Fibroblast of villous mesenchyme (primary cell): Measurements from ENCODE around the gene DMAP1. TPM values are rescaled to one million over a fixed set of nuclear protein-coding genes. Genes with fewer than 3 reads are reported as not detected.

Experiments used
- DNase-seq: peaks from one replicate; pipeline ENCODE4 v3.0.0-alpha.2; 2010; ENCODE audit warnings: low read depth
- H3K4me3 ChIP-seq: 2 replicates; pipeline ENCODE4 v1.5.1; 2011; ENCODE audit warnings: low read depth, mild to moderate bottlenecking, low read length
- total RNA-seq: library from RNA; depleted of rRNA; stranded (reverse); fragments of >200 nt; gene quantifications from 2 replicates; pipeline ENCODE4 v1.2.3, GENCODE V29; 2012
- TF ChIP-seq, protein P1 (sequence below): IDR thresholded peaks from 2 replicates; pipeline ENCODE4 v1.5.1; 2012; ENCODE audit warnings: low read depth, mild to moderate bottlenecking, low read length; ENCODE audit not compliant: insufficient read depth

The DMAP1 gene
- total RNA-seq, 1 donor = 14.7 TPM

DNA sequence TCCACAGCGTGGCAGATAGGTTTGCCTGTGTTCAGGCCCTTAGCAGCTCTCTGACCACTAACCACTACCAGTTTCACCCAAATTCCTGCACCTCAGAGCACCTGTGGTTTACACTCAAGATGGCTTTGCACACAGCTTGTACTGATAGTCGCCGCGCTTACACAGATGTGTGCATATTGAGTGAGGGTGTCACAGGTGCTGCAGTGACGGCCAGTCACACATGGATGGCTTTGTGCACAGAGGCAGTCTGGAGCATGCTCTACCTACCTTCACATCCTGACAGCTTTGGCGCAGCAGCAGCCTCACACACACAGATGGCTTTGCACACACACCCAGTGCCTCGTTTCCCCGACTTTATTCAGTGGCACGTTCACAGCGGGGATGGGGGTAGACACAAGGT lies 7.5 kb downstream of the DMAP1 start:
- DNase-seq = no peak
- H3K4me3 ChIP-seq = no peak overlapping the region
- TF ChIP-seq, protein P1, sequence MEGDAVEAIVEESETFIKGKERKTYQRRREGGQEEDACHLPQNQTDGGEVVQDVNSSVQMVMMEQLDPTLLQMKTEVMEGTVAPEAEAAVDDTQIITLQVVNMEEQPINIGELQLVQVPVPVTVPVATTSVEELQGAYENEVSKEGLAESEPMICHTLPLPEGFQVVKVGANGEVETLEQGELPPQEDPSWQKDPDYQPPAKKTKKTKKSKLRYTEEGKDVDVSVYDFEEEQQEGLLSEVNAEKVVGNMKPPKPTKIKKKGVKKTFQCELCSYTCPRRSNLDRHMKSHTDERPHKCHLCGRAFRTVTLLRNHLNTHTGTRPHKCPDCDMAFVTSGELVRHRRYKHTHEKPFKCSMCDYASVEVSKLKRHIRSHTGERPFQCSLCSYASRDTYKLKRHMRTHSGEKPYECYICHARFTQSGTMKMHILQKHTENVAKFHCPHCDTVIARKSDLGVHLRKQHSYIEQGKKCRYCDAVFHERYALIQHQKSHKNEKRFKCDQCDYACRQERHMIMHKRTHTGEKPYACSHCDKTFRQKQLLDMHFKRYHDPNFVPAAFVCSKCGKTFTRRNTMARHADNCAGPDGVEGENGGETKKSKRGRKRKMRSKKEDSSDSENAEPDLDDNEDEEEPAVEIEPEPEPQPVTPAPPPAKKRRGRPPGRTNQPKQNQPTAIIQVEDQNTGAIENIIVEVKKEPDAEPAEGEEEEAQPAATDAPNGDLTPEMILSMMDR = peak; percentile 1

DNA sequence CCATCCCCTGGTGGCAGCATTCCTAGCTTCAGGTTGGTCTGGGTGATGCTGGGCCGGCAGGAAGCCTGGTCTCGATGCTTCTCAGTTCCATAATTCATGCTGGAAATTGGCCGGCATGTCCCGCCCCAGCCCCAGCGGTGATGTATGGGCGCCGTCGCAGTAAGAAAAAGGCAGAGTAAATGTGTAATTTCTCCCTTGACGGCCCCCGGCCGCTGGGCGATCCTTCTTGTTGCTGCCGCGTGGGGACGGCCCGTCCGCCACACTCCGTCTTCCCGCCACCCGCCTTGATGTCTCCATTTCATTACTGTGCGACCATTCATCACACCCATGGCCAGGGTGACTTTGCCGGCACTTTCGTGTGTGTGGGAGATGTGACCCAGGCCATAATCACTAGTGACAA lies 8.5 kb downstream of the DMAP1 start:
- DNase-seq = no peak
- no peak overlapping the region for H3K4me3 ChIP-seq
- TF ChIP-seq, protein P1 = no peak

DNA sequence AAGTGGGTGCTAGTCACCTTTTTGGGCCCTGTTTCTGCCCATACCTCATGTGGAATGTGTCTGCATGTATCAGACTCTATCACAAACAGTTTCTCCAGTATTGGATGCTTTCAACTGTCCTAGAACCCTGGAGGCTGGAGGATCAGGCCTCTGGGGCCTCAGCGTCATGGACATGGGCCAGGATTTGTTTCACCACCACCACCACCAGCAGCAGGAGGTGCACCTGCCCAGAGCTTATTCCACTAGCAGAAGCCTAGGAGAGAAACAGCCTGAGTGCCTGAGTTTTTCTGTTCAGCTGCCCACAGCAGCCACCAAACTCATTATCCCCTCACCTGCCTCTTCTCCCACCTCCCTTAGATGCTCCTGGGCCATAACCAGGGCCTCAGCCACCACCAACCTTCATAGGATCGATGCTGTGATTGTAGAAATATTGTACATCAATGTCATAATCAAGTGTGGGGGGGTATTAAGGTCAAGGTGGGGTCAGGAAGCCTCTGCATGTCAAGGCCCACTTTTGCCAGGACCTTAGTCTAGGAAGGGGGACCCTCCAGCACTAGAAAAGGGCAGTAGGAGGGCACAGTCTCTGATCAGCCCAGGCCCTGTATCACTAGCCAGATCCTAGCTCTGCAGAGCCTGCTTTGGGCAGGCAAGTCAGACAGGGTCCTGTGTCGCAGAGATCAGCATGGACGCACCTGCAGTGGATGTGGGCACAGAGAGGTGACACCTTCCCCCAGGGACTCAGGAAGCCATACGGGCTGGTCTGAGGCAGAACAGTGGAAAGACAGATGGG lies 9.3 kb downstream of the DMAP1 start:
- TF ChIP-seq, protein P1 = no peak
- DNase-seq = no peak
- H3K4me3 ChIP-seq = no peak overlapping the region

DNA sequence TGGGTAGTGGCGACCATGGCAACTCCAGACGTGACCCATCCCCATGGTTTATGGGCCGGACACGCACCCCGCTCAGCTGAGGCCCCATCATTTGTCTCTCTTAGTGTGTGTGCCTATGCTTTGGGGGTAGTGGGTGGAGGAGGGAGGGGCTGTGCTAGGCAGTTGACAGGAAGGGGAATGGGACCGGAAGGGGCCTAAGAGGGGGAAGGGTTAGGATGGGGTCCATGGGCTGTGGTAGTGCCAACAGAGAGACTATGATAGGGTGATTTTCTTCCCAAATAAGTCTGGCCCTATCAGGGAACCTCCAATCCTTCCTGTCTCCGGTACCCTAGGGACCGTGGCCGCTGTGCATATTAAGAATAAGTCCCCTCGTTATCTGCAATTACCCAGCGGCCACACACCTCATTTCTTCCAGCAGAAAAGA lies 9.9 kb downstream of the DMAP1 start:
- TF ChIP-seq, protein P1 = no peak
- no peak for DNase-seq
- no peak overlapping the region for H3K4me3 ChIP-seq

DNA sequence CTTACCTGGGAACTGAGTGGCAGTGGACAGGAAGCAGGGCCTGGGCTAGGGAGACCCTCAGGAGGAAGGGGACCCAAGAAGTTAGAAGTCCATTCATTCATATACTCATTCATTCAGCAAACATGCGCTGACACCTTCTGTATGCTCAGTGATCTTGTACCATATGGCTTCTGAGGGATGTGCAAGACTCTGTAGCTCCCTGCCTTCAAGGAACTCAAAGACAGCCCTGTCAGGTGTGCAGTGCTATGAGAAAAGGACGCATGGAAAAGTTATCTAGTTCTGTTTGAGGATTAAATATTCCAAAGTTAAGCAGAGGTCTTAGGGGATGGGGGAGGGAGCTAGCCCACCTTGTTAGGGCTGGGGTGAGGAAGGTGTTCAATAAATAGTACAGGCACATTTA lies 12.5 kb downstream of the DMAP1 start:
- no peak overlapping the region for H3K4me3 ChIP-seq
- no peak for DNase-seq
- TF ChIP-seq, protein P1 = no peak

DNA sequence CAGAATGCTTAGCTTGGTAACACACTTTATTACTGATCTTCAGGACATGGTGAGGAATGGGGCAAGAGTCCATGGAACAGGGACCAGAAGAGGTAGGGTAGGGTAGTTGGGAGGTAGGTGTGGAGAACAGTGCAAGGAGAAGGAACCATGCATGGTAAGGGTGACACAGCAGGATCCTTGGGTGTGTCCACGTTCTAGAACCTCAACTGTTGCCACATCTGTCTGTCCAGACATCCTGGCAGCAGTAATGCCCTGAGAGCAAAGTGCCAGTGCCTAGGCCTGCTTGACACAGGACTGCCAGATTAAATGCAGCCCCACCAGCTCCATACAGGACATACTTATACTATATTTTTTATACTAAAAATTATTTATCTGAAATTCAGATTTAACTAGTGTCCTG lies 13.9 kb downstream of the DMAP1 start:
- H3K4me3 ChIP-seq = no peak overlapping the region
- TF ChIP-seq, protein P1 = no peak
- peak; percentile 13 for DNase-seq

DNA sequence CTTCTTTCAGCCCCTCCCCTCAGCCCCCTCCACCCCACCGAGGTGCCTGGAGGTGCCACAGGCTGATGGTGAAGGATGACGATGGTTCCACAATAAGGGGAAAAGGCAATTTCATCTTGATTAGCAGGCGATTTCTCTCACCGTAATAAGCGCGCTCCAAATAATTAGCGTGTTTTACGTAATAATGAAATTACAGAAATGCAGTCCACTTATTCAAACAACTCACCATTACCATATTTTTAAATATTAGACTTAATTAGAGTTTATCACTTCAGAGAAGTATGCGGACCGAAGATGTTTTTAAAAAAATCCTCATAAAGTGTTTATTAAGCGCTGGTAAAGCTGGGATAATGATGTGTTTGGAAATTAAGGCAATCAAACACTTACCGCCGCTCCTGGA lies 14.9 kb downstream of the DMAP1 start:
- no peak for DNase-seq
- H3K4me3 ChIP-seq = no peak overlapping the region
- TF ChIP-seq, protein P1 = no peak
